HFF-Myc (cell line): ENCODE measurements around the gene PRTN3.
"Not testable (repeated sequence)": the region's sequence is repeated elsewhere in the genome, so short reads cannot be mapped to it uniquely, and the experiment has no call there.

Experiments used
- DNase-seq: peaks from one replicate; pipeline ENCODE4 v3.0.0-alpha.2; 2011; ENCODE audit warnings: low read depth; ENCODE audit errors: extremely low read depth
- H3K4me3 ChIP-seq: replicated peaks from 2 replicates; pipeline ENCODE4 v1.5.1; 2011; ENCODE audit warnings: low read depth, mild to moderate bottlenecking, control low read depth, low read length
- CTCF ChIP-seq: IDR thresholded peaks from 2 replicates; pipeline ENCODE4 v1.5.1; 2012; ENCODE audit warnings: mild to moderate bottlenecking, low read depth, low read length, control low read depth; ENCODE audit errors: missing control alignments

PRTN3 gene

GRCh38 chr19:876780-877314 is 36.0 kb downstream of the PRTN3 start:
- TF ChIP-seq CTCF, result no peak
- DNase-seq, result no peak
- no peak overlapping the region for H3K4me3 ChIP-seq

GRCh38 chr19:877992-878660 is 37.3 kb downstream of the PRTN3 start:
- not testable (repeated sequence) for DNase-seq, H3K4me3 ChIP-seq

GRCh38 chr19:878751-879561 is 38.2 kb downstream of the PRTN3 start:
- H3K4me3 ChIP-seq, DNase-seq: not testable (repeated sequence)

GRCh38 chr19:879711-880438 is 39.1 kb downstream of the PRTN3 start:
- DNase-seq, result no peak
- no peak overlapping the region for H3K4me3 ChIP-seq
- TF ChIP-seq CTCF, result no peak

- no peak for TF ChIP-seq CTCF
- no peak for DNase-seq
- H3K4me3 ChIP-seq, result no peak overlapping the region
These were observed 40.7 kb downstream of the PRTN3 start for GRCh38 chr19:881385-882071.

- no peak overlapping the region for H3K4me3 ChIP-seq
- DNase-seq, result no peak
- TF ChIP-seq CTCF, result no peak
These were observed 42.2 kb downstream of the PRTN3 start for GRCh38 chr19:882871-883497.

GRCh38 chr19:883661-884211 is 42.9 kb downstream of the PRTN3 start:
- H3K4me3 ChIP-seq, result no peak overlapping the region
- no peak for TF ChIP-seq CTCF
- DNase-seq, result no peak
